Measurements from ENCODE around the gene MMP17. TPM values are rescaled to one million over a fixed set of nuclear protein-coding genes. Genes with fewer than 3 reads are reported as not detected.

The MMP17 gene
- total and polyA plus RNA-seq, 2 of the 4 experiments (the other 2 are of a cell fraction) = 1.4 to 11.8 TPM

DNA sequence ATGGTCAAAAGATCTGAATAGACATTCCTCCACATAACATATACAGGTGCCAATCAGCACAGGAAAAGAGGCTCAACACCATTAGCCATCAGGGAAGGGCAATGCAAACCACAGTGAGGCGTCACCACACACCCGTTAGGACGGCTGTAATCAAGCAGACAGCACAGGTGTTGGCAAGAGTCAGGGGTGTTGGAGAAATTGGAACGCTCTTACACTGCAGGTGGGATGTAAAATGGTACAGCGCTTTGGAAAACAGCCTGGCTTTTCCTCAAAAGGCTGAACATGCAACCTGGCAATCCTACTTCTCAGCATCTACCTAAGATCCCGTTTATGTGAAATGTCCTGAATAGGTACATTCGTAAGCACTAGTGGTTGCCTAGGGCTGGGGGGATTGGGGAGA is 21.5 kb upstream of the MMP17 start:
- no peak overlapping the region for H3K4ac ChIP-seq (ENCODE audit: low read depth, low read length)
- POLR2A ChIA-PET (ENCODE audit: unreplicated experiment) = no interaction called here
- intact Hi-C loops (cut with micrococcal nuclease) = no loop called here
- no peak overlapping the region for H3K18ac ChIP-seq (ENCODE audit: low read depth, low read length)
- CTCF ChIA-PET = no interaction called here
- no peak overlapping the region for H3K9ac ChIP-seq (ENCODE audit: low read depth, low read length)
- TF ChIP-seq MAFK (IDR thresholded peaks at IDR 0.05; ENCODE audit: low read depth, low read length) (no peak), NFE2L2 (IDR thresholded peaks at IDR 0.05; ENCODE audit: low read depth, low read length) (no peak), POLR2A (IDR thresholded peaks at IDR 0.05; ENCODE audit: low read depth, low read length) (no peak), CEBPB (IDR thresholded peaks at IDR 0.05; ENCODE audit: low read depth, low read length) (no peak), RAD21 (IDR thresholded peaks at IDR 0.05; ENCODE audit: low read length) (no peak), FOS (IDR thresholded peaks at IDR 0.05; ENCODE audit: low read depth, low read length) (no peak), MXI1 (IDR thresholded peaks at IDR 0.05; ENCODE audit: borderline replicate concordance, low read depth, low read length) (no peak), RFX5 (IDR thresholded peaks at IDR 0.05; ENCODE audit: low read depth, low read length) (no peak), BHLHE40 (IDR thresholded peaks at IDR 0.05; ENCODE audit: low read depth, low read length) (no peak), CHD1 (IDR thresholded peaks at IDR 0.05; ENCODE audit: low read depth, low read length) (no peak)
- TF ChIP-seq, protein P1, sequence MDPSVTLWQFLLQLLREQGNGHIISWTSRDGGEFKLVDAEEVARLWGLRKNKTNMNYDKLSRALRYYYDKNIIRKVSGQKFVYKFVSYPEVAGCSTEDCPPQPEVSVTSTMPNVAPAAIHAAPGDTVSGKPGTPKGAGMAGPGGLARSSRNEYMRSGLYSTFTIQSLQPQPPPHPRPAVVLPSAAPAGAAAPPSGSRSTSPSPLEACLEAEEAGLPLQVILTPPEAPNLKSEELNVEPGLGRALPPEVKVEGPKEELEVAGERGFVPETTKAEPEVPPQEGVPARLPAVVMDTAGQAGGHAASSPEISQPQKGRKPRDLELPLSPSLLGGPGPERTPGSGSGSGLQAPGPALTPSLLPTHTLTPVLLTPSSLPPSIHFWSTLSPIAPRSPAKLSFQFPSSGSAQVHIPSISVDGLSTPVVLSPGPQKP (IDR thresholded peaks at IDR 0.05; ENCODE audit: borderline replicate concordance, low read depth, low read length) = no peak
- no peak overlapping the region for H2BK120ac ChIP-seq (ENCODE audit: low read depth, low read length)
- no peak overlapping the region for H2BK20ac ChIP-seq (ENCODE audit: low read depth, low read length)
- in situ Hi-C loops (cut with MboI; ENCODE audit: low sequenced_read_pairs) = no loop called here
- peaks cover 3% of the 10 kb centered on the region; the same call in 1 of the 2 replicates for H3K9me1 ChIP-seq (ENCODE audit: insufficient read depth, low read length)
- H3K79me1 ChIP-seq (ENCODE audit: low read depth in 1 of 2, low read length in 2 of 2) = no peaks in the 10 kb centered on the region; a peak in 1 of 4 replicates
- no peaks in the 10 kb centered on the region for H3K27me3 ChIP-seq (ENCODE audit: control insufficient read depth, insufficient read depth, low read length)
- H3K4me2 ChIP-seq (ENCODE audit: low read depth, low read length) = no peak overlapping the region
- no peak overlapping the region for H3K23ac ChIP-seq (ENCODE audit: low read depth, low read length)
- no peak overlapping the region for H3K4me3 ChIP-seq (ENCODE audit: insufficient read depth, low read depth, low read length)
- H4K5ac ChIP-seq (ENCODE audit: low read depth, low read length) = no peak overlapping the region
- no TSS peak for BruUV-seq (replicated peaks)
- no peak overlapping the region for H2AFZ ChIP-seq (replicated peaks; ENCODE audit: low read length, poor library complexity)
- no peak overlapping the region for H2AK5ac ChIP-seq (ENCODE audit: low read depth, low read length)
- H4K8ac ChIP-seq (ENCODE audit: low read depth in 2 of 2, low read length in 2 of 2) = no peak overlapping the region
- no peak overlapping the region for H3K27ac ChIP-seq (ENCODE audit: insufficient read depth, low read length)
- H3K36me3 ChIP-seq (ENCODE audit: control insufficient read depth, insufficient read depth, low read length) = no peaks in the 10 kb centered on the region
- no peaks in the 10 kb centered on the region for H4K20me1 ChIP-seq (ENCODE audit: insufficient read depth, low read length)
- no peak overlapping the region for H3K56ac ChIP-seq (ENCODE audit: extremely low read depth, insufficient read depth, low read length)
- dilution Hi-C loops (cut with HindIII; ENCODE audit: low sequenced_read_pairs, unreplicated experiment) = no loop called here
- H3K4me1 ChIP-seq (ENCODE audit: control insufficient read depth, insufficient read depth, low read length) = peaks cover 4% of the 10 kb centered on the region; the same call in 1 of the 2 replicates
- no peaks in the 10 kb centered on the region for H3K9me3 ChIP-seq (ENCODE audit: control insufficient read depth, insufficient read depth, low read length)
- no peak overlapping the region for H2AK9ac ChIP-seq (replicated peaks; ENCODE audit: low read depth, low read length, poor library complexity)
- ATAC-seq (ENCODE audit: low read depth) = no peak
- H2BK15ac ChIP-seq (ENCODE audit: low read depth, low read length) = no peak overlapping the region
- no peak overlapping the region for H4K91ac ChIP-seq (ENCODE audit: insufficient read depth, low read depth, low read length)
- no peak overlapping the region for H3K14ac ChIP-seq (replicated peaks; ENCODE audit: low read depth, low read length)
- H2BK5ac ChIP-seq (ENCODE audit: low read depth, low read length, poor library complexity, severe bottlenecking) = no peak overlapping the region
- no peak for DNase-seq
- WGBS, 2 experiments (ENCODE audit: extremely low coverage in 2 of 2, insufficient read length in 1 of 2) = no CpG with 5 or more reads among the region's 7 CpGs
